GM21737 (cell line): ENCODE results near the gene FOXC1.

ENCODE experiments used
- ATAC-seq: cut with Tn5 transposase; IDR thresholded peaks from one replicate; pipeline ENCODE4 v1.9.1; 2021; ENCODE audit warnings: mild to moderate bottlenecking, moderate library complexity; ENCODE audit not compliant: unreplicated experiment

Gene FOXC1

DNA sequence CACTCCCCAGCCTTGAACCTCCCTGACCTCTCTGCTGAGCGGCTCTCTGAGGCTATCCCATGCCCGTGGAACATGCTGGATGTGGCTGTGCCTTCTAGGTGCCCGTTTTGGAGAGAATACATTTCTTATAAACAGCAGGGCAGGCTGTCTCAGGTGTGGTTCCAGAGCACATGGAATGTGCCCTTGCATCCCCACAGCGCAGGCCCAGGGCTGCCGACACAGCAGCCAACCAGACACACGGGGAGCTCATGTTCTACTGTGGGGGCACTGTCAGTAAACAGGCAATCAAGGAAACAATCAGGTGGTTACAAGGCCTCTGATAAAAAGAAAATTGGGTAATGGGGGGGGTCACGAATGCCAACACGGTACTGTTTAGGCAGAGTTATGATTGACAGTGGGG is 30.8 kb downstream of the FOXC1 start:
- ATAC-seq = no peak

DNA sequence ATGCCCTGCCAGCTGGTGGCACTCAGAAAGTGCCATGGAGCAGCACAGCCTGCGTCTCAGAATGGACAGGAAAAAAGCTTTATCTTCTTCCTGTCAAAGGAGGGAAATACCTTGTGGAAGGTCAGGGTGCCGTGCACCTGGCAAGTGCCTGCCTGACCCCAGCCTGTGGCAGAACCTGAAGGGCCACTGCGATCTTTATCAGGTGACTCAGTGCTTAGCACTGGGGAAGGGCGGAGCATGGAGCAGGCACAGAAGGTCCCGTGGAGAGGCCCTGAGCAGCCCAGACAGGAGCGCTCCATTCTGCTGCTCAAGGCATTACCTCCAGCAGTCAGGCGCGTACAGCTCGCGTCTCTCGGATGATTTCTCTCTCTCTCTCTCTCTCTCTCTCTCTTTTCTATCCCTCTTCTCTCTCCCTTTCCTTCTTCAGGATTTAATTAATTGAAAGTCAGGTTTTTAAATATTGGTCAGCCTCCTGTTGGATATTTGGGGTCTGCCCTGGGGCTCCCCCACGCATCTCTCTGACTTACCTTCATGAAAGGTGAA is 31.7 kb downstream of the FOXC1 start:
- ATAC-seq = no peak

DNA sequence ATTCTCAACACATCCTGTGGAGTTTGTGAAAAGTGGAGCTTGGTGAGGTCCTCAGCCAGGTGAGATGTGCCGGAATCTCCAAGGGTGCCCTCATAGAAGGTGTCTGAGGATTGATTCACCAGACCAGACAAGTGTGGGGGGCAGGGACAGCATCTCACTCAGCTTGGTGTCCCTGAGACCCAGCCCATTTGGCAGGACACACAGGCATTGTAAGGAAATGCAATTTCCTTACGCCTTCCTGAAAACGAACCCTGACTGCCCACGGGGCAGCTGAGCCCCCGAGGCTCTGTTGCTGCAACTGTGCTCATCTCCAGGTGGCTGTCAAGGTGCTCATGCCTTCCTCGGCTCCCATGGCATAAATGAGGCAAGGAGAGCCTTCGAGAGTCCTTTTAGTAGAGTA is 33.4 kb downstream of the FOXC1 start:
- no peak for ATAC-seq

DNA sequence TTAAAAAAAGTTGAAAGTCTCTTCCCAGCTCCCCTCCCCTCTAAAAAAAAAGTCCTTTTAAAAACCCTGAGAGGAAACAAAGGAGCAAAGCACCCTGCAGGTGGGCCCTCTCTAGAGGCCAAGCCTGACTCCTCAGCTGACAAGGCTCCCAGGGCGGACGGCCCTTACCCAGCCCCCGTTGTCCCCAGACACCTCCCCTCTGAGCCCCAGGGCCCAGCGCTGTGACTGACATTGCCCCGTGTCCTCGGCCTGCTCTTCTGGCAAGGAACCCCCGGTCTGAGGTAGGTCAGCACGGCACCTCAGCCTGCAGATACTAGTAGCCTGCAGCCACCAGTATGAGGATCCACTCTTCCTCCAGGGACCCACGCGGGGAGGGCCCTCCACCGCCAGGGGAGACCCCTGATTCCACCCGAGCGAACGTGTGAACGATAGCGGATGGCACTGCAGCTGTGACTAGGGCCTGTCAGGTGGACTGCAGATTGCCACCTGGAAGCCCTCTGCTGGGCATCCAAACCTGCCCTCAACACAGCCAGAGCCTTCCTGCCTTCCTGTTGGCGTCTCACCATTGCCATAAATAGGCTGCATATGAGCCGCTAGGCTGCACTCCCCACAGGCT is 34.2 kb downstream of the FOXC1 start:
- no peak for ATAC-seq

DNA sequence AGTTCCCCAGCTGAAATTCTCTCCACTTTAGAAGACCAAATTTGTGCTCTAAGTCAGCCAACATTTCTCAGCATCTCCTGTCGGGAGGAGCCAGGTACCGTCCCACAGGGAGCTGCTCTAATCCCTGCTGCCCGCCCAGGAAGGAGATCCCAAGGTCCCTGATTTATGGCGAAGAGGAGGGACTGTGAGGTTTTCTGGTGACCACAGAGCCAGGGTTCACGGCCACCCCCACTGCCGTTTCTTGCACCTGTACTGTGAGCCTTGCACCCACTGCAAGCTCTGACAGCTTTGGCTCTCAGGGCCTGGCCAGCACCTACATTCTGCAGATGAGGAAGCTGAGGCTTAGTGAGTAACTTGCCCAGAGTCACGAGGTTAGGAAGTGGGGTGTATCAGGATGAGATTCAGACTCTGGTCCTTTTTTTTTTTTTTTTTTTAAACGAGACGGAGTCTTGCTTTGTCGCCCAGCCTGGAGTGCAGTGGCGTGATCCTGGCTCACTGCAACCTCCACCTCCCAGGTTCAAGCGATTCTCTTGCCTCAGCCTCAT is 34.9 kb downstream of the FOXC1 start:
- ATAC-seq = no peak

DNA sequence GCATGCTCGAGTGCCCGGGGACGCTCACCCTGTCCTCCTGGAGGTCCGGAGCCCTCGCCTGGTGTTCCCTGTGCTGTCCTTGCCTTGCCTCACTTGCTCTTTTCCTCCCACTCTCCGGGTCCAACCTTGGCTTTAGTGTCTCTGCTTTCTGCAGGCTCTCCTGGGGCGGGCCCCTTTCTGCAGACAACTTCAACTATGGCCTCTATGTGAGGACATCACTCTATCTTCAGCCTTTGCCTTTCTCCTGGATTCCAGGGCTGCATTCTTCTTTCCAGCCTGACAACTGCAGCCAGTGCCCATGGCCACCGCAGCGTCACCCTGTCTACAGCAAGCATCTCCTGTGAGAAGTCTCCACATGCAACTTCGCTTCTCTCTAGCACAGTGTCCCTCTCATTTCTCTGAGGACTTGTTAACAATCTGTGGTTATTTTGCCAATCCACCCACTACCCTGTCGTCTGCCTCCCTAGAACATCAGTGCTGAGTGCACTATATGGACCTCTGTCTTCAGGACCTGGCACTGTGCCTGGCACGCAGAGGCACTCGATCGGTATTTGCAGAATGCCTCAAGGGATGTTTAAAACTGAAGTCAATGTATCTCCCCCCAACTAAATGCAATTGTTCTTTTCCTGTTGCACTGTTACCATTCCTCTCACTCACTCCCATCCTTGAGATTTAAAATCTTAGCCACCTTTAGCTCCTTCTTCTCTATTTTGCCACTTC is 35.9 kb downstream of the FOXC1 start:
- ATAC-seq = no peak

DNA sequence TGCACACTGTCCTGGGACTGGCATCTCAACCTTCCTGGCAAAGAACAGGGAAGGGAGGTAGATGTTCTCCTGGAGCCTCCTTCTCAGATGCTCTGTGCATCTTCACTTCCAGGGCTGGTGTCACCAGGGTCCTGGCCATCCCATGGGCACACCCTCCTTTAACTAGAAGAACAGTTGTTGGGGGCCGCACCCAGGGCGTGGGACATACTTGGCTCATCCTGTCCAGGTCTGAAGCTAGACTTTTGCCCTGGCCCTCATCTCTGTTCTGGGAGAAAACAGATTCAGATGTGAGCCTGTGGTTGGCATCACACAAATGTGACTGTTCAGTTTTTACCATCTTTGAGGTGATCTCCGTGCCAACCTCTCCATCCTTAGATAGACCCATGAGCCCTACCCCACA is 41.6 kb downstream of the FOXC1 start:
- ATAC-seq = no peak

DNA sequence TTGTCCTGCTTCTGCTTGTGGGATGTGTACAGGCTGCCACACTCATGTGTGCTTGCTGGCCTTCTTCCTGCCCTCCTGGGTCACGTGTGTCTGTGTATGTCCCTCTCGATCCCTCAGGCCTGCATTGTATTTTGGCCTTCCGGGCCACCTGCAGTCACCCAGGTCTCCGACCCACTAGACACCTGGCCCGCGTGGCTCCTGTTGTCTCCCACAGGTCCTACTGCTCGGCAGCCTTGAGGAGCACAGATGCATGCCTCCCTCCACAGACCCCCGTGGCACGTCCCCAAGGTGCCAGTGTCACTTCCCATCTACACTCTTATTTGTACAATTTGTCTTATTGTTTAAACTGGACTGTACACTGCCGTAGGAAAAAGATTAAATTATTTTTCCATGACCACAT is 43.1 kb downstream of the FOXC1 start:
- ATAC-seq = no peak

DNA sequence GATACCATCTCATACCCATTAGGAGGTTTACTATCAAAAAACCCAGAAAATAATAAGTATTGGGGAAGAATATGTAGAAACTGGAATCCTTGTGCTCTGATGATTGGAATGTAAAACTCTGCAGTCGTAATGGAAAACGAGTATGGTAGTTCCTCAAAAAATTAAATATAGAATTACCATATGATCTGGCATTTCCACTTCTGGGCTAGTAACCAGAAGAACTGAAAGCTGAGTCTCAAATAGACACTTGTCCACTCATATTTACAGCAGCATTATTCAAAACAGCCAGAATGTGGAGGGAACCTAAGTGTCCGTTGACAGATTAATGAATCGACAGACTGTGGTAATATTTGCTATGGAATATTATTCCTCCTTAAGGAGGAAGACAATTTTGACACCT is 44.3 kb downstream of the FOXC1 start:
- no peak for ATAC-seq

DNA sequence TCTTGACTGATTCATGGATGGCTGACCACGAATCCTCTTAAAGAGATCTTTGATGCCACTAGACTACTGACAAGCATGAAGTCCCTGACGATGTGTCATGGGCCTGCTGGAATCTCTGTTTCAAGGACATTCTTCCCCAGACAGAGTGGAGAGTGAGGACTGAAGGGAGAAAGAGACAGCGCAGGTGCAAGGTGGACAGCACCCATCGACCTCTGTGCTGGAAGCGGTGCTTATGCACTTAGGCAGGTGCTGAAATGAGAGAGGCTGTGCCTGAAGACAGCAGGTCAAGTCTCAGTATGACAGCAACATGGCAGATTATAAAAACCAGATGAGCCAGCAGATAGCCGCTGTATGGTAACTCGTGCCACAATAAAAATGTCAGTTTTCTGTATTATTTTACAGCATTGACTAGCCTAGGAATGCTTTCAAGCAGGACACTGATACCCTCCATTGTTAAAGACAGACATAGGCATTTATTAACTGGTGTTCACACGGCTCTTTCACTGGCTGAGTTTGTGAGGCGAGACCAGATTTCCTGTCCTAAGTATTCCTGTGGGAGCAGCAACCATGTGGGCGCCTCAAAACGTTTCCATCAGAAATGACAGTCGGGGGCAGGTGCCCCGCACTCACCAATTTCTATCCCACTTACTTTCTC is 47.5 kb downstream of the FOXC1 start:
- no peak for ATAC-seq

DNA sequence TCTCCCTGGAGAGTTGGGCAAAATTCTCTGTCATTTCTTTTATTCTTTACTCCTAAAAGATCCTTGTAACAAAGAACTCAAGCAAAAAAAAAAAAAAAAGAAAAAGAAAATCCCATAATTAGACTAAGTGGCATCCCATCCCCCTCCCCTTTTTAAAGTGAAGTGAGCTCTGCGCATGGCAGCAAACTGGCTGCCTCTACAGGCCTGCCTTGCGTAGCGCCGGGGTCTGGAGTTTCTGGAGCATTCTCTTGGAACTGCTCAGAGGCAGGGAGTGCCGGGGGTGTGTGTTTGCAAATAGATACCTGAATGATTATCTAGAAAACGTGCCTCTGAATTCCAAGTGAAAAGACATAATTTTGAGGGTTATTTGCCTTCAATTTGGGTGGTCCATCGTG is 48.1 kb downstream of the FOXC1 start:
- no peak for ATAC-seq

DNA sequence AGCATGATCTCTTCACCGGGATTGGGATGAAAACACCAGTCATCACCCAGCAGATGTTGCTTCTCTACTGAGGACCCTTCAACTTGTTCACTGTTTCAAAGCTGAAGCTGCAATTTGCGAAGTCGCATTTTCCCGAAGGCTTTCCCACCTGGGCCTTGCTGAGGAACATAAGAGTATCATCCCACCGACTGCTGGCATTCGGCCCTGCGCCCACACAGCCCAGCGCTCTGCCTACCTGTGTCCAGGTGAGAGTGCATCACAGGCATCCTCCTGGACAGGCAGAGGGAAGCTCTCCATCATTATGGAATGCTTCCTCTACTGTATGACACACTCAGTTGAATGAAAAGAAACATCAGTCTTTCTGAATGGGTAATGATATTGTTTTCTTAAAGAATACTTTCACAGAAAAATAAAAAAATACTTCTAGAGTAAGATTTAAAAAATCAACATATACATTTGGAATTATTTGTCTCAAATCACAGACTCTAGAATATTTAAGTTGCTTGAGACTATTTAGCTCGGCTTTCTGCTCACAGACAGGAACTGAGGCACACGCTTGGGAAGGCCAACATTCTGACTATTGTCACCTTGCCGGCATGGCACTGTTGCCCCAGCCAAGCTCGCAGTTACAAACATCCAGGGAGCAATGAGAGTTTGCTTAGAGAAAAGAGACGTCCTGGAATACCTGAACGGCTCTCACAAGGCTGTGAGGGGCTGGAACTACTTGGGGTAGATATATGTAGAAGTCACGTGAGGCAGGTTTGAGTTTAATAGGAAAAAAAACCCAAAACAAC is 48.7 kb downstream of the FOXC1 start:
- ATAC-seq = no peak

DNA sequence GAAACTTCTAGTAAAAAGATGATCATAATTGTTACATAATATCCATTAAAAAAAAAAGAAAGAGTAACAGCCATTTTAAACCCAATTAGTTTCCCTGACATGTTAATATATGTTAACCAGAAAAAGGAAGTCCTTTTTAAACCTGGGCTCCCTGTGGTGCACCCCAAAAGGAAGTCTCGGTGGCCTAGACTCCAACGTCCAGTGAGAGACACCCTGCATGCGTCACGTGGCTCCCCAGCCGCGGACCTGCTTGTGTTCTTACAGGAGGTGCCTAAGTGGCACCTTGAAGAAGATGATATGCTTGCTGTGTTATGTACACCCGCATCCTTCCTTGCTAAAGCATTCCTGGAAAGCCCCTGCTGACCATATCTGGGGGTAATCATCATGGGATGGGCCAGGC is 50.1 kb downstream of the FOXC1 start:
- no peak for ATAC-seq

DNA sequence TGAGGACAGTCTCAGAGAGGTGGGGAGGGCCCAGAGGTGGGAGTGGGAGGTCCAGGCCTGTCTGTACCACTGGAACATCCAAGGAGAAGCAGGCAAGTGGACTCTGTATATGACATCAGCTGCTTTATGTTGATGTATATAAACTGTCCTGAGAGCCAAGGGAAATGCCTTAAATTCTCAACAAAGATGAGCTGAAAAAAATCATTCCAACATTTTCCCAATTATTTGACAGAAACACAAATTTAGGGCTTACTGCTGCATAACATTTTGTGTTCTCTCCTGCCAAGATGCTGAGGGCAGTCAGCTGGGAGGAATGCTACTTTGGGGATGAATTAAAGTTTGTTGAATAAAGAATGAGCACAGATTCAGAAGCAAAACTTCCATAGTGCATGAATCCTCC is 52.8 kb downstream of the FOXC1 start:
- no peak for ATAC-seq
